KMS-11 (cell line): Measurements from ENCODE around the gene C4orf51.

Source experiments
- H2AFZ ChIP-seq: fragments of 200-600 bp; sonication (generic); 2 replicates; pipeline ENCODE4 v1.6.1; 2016; ENCODE audit warnings: antibody characterized with exemption, mixed run types, low read depth
- H3K27ac ChIP-seq: fragments of 200-600 bp; sonication (generic); 2 replicates; pipeline ENCODE4 v1.6.1; 2016; ENCODE audit warnings: mild to moderate bottlenecking, mixed run types
- H3K27me3 ChIP-seq: fragments of 200-600 bp; sonication (generic); 2 replicates; pipeline ENCODE4 v1.6.1; 2017; ENCODE audit warnings: mild to moderate bottlenecking, low read depth, mixed run types, moderate library complexity; ENCODE audit not compliant: insufficient read depth
- H3K36me3 ChIP-seq: fragments of 200-600 bp; sonication (generic); 2 replicates; pipeline ENCODE4 v1.6.1; 2017; ENCODE audit warnings: mild to moderate bottlenecking, mixed run types; ENCODE audit not compliant: insufficient read depth
- H3K4me1 ChIP-seq: fragments of 200-600 bp; sonication (generic); 2 replicates; pipeline ENCODE4 v1.6.1; 2016; ENCODE audit warnings: mild to moderate bottlenecking, low read depth, mixed run types; ENCODE audit not compliant: poor library complexity, severe bottlenecking
- H3K4me2 ChIP-seq: fragments of 200-600 bp; sonication (generic); 2 replicates; pipeline ENCODE4 v1.7.0; 2016; ENCODE audit warnings: mild to moderate bottlenecking, mixed run types
- H3K4me3 ChIP-seq: fragments of 200-600 bp; sonication (generic); IDR thresholded peaks from 2 replicates; pipeline ENCODE4 v1.6.1; 2017; ENCODE audit warnings: low read depth, low read length, mixed read lengths; ENCODE audit not compliant: insufficient read depth
- H3K79me2 ChIP-seq: fragments of 200-600 bp; sonication (generic); 2 replicates; pipeline ENCODE4 v1.6.1; 2016; ENCODE audit warnings: low read depth, mixed run types; ENCODE audit not compliant: insufficient read depth
- H3K9ac ChIP-seq: fragments of 200-600 bp; sonication (generic); 2 replicates; pipeline ENCODE4 v1.6.1; 2016; ENCODE audit warnings: mild to moderate bottlenecking, mixed run types
- H4K20me1 ChIP-seq: fragments of 200-600 bp; sonication (generic); 2 replicates; pipeline ENCODE4 v1.6.1; 2016; ENCODE audit warnings: mild to moderate bottlenecking, mixed run types; ENCODE audit not compliant: insufficient read depth
- CTCF ChIP-seq: fragments of 200-600 bp; sonication (generic); conservative IDR thresholded peaks from 2 replicates; pipeline ENCODE4 v1.6.1; 2017; ENCODE audit warnings: low read depth, mild to moderate bottlenecking, antibody characterized with exemption, low read length, moderate library complexity, mixed read lengths

Gene C4orf51

GRCh38 chr4:145734031-145734430, 54.1 kb downstream of the C4orf51 start:
- no peak overlapping the region for H3K9ac ChIP-seq
- peaks cover 12% of the 10 kb centered on the region for H3K4me1 ChIP-seq
- no peak for TF ChIP-seq CTCF
- H4K20me1 ChIP-seq, result no peaks in the 10 kb centered on the region
- 0 out of 2 replicates have a peak overlapping the region, but pooled peaks have one; percentile 94 for H2AFZ ChIP-seq
- no peaks in the 10 kb centered on the region for H3K27me3 ChIP-seq
- no peaks in the 10 kb centered on the region for H3K36me3 ChIP-seq
- no peak overlapping the region for H3K4me3 ChIP-seq
- no peaks in the 10 kb centered on the region for H3K79me2 ChIP-seq
- no peak overlapping the region for H3K4me2 ChIP-seq
- no peak overlapping the region for H3K27ac ChIP-seq

- no peaks in the 10 kb centered on the region for H3K27me3 ChIP-seq
- no peak overlapping the region for H3K4me3 ChIP-seq
- H3K79me2 ChIP-seq, result no peaks in the 10 kb centered on the region
- no peak overlapping the region for H2AFZ ChIP-seq
- no peak overlapping the region for H3K4me2 ChIP-seq
- H3K9ac ChIP-seq, result no peak overlapping the region
- no peaks in the 10 kb centered on the region for H4K20me1 ChIP-seq
- H3K36me3 ChIP-seq, result no peaks in the 10 kb centered on the region
- H3K4me1 ChIP-seq, result peaks cover 12% of the 10 kb centered on the region
- TF ChIP-seq CTCF, result no peak
- H3K27ac ChIP-seq, result no peak overlapping the region
These were observed 54.8 kb downstream of the C4orf51 start for GRCh38 chr4:145734576-145735346.

GRCh38 chr4:145735347-145735675, 55.4 kb downstream of the C4orf51 start:
- no peaks in the 10 kb centered on the region for H4K20me1 ChIP-seq
- H3K4me2 ChIP-seq, result no peak overlapping the region
- no peak overlapping the region for H3K27ac ChIP-seq
- H3K4me3 ChIP-seq, result no peak overlapping the region
- no peaks in the 10 kb centered on the region for H3K27me3 ChIP-seq
- H2AFZ ChIP-seq, result no peak overlapping the region
- no peak for TF ChIP-seq CTCF
- H3K79me2 ChIP-seq, result no peaks in the 10 kb centered on the region
- H3K9ac ChIP-seq, result no peak overlapping the region
- H3K4me1 ChIP-seq, result peaks cover 12% of the 10 kb centered on the region
- H3K36me3 ChIP-seq, result no peaks in the 10 kb centered on the region

- H3K9ac ChIP-seq, result no peak overlapping the region
- no peaks in the 10 kb centered on the region for H3K36me3 ChIP-seq
- H3K4me3 ChIP-seq, result no peak overlapping the region
- H3K27ac ChIP-seq, result no peak overlapping the region
- H3K27me3 ChIP-seq, result no peaks in the 10 kb centered on the region
- no peak overlapping the region for H2AFZ ChIP-seq
- no peak for TF ChIP-seq CTCF
- no peaks in the 10 kb centered on the region for H3K79me2 ChIP-seq
- no peaks in the 10 kb centered on the region for H4K20me1 ChIP-seq
- H3K4me1 ChIP-seq, result peaks cover 12% of the 10 kb centered on the region
- H3K4me2 ChIP-seq, result no peak overlapping the region
These were observed 55.9 kb downstream of the C4orf51 start for GRCh38 chr4:145735827-145736226.
